D721Med (cell line): ENCODE data around the gene CHADL.

ENCODE experiments used
- DNase-seq: peaks from one replicate; pipeline ENCODE4 v3.0.0; 2011; ENCODE audit warnings: low spot score; ENCODE audit not compliant: insufficient read length
- FAIRE-seq: peaks from 2 replicates; lab custom pipeline; 2011; peaks lifted over from hg19 to GRCh38; lab: Jason Lieb, UNC
- TF ChIP-seq, protein P1 (sequence below): IDR thresholded peaks from 2 replicates; pipeline ENCODE4 v1.5.1; 2012; ENCODE audit warnings: mild to moderate bottlenecking, control low read depth; ENCODE audit not compliant: insufficient read depth; ENCODE audit errors: missing control alignments

Gene CHADL

GRCh38 chr22:41247703-41248102, 7.0 kb upstream of the CHADL start:
- TF ChIP-seq, protein P1, sequence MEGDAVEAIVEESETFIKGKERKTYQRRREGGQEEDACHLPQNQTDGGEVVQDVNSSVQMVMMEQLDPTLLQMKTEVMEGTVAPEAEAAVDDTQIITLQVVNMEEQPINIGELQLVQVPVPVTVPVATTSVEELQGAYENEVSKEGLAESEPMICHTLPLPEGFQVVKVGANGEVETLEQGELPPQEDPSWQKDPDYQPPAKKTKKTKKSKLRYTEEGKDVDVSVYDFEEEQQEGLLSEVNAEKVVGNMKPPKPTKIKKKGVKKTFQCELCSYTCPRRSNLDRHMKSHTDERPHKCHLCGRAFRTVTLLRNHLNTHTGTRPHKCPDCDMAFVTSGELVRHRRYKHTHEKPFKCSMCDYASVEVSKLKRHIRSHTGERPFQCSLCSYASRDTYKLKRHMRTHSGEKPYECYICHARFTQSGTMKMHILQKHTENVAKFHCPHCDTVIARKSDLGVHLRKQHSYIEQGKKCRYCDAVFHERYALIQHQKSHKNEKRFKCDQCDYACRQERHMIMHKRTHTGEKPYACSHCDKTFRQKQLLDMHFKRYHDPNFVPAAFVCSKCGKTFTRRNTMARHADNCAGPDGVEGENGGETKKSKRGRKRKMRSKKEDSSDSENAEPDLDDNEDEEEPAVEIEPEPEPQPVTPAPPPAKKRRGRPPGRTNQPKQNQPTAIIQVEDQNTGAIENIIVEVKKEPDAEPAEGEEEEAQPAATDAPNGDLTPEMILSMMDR = no peak
- FAIRE-seq (no peak), DNase-seq (no peak)

DNA sequence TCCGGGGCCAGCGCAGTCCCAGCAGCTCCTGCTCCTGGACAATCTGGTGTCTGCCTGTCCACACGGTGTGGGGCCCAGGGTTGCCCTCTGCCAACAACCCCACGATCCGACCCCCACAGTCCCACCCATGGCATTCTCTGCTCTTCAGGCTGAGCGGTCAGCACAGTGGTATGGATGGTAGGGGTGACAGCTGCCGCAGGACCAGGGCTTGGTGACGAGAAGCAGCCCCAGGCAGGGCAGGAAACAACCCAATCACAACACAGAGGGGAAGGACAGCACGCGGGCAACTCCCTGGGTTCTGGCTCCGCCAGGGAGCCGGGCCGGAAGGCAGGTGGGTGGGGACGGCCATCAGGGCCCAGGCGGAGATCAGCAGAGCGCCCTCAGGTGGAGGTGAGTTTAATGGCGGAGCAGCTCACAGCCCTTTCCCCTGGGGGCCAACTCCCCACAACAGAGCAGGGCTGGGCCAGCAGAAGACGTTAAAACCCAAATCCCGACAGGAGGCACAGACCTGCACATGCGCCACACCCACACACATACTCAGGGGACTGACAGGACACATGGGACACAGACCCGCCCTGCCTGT, 5.3 kb upstream of the CHADL start:
- FAIRE-seq (no peak), DNase-seq (no peak)
- TF ChIP-seq, protein P1 = no peak

- FAIRE-seq (no peak), DNase-seq (no peak)
- TF ChIP-seq, protein P1 = no peak
Observed at GRCh38 chr22:41243361-41243760, 2.6 kb upstream of the CHADL start.

GRCh38 chr22:41242396-41243117, 1.8 kb upstream of the CHADL start:
- DNase-seq (no peak), FAIRE-seq (no peak)
- TF ChIP-seq, protein P1 = no peak

DNA sequence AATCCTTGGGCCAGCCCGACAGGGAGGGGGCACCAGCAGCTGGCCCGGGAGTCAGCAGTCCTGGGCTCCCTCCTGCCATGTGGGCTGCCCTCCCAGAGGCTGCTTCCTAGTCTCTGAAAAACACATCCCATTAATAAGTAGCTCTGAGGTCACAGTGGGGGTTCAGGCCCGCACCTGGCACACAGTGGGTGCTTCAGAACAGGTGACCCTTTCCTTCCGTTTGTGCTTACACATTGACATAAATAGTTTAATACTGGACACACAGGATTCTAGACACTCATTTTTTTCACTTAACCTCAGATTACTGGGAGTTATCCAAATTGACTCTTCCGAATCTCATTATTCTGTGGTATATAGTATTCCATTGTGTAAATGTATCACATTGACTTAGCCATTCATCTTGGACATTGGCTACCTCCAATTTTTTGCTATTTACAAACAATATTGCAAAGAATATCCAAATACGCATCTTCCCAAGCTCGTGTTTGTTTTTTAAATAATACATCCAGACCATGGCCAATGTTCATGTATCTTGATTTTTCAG, 474 bp upstream of the CHADL start:
- FAIRE-seq (no peak), DNase-seq (no peak)

DNA sequence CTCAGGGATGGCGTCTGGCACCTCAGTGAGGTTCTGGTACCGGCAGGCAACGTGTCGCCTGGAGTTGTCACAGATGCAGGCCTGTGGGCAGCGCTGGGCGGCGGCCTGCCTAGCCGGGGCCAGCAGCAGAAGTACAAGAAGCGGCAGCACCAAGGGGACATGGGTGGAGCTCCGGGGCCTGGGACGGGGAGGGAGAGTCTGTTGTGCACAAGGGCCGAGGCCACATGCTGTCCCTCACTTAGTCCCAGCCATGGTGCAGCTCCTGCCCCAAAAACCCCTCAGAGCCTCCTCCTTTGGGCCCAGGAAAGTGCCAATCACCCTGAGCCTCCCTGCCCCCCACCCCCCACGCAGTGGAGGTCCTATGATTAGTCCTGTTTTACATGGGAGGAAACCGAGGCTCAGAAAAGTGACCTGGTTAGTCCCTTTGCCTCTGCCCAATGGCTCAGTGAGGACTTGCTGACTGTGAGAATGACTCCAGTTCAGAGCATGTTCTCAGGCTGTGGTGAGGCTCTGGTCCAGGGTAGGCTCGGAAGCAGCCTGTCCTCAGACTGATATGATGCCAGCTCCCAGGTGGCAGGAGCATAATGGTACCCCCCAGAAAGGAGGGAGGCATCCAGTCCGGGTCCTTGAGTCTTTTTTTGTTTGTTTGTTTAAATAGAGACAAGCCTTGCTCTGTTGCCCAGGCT, 1.1 kb downstream of the CHADL start:
- DNase-seq (no peak), FAIRE-seq (no peak)
- TF ChIP-seq, protein P1 = no peak

More for the DNA sequence above, 474 bp upstream of the CHADL start:
- TF ChIP-seq, protein P1 = no peak
